Renal cortical epithelial cell (primary cell): ENCODE results near the gene SMTNL2. TPM values are rescaled to one million over a fixed set of nuclear protein-coding genes. Genes with fewer than 3 reads are reported as not detected.
"Not testable (repeated sequence)": the region's sequence is repeated elsewhere in the genome, so short reads cannot be mapped to it uniquely, and the experiment has no call there.

Experiments
- DNase-seq: peaks from one replicate; pipeline ENCODE4 v3.0.0-alpha.2; 2011; ENCODE audit warnings: low read depth
- total RNA-seq: library from RNA; depleted of rRNA; stranded (reverse); fragments of >200 nt; gene quantifications from 2 replicates; pipeline ENCODE4 v1.2.3, GENCODE V29; 2014

Gene SMTNL2
- total RNA-seq, 1 donor from 2014 or later, result 16.1 TPM

DNA sequence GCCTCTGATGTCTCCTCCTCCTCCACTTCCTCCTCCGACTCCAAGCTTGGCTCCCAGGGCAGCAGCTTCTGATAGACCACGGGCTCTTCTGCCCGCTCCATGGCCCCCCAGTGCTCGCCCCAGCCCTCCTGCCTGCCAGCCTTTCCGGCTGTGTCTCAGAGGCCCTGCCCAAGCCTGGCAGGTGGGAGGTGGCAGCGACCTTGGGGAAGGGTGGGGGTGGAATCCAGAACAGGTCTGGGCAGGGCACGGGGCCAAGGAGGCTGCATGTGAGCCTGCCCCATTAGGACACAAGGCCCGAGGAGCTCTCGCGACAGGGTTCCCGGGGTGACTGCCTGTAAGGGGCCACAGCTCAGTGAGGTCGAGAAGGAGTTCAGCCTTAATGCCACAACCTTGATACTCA, 23.9 kb upstream of the SMTNL2 start, which contains the start of gene GGT6:
TSS of gene GGT6 (minus strand) at position 157 of the 400 bp plus-strand sequence. CDS start at position 101, 56 bp downstream.
- DNase-seq, result no peak

GRCh38 chr17:4560837-4561256, 23.5 kb upstream of the SMTNL2 start:
- DNase-seq, result no peak

DNA sequence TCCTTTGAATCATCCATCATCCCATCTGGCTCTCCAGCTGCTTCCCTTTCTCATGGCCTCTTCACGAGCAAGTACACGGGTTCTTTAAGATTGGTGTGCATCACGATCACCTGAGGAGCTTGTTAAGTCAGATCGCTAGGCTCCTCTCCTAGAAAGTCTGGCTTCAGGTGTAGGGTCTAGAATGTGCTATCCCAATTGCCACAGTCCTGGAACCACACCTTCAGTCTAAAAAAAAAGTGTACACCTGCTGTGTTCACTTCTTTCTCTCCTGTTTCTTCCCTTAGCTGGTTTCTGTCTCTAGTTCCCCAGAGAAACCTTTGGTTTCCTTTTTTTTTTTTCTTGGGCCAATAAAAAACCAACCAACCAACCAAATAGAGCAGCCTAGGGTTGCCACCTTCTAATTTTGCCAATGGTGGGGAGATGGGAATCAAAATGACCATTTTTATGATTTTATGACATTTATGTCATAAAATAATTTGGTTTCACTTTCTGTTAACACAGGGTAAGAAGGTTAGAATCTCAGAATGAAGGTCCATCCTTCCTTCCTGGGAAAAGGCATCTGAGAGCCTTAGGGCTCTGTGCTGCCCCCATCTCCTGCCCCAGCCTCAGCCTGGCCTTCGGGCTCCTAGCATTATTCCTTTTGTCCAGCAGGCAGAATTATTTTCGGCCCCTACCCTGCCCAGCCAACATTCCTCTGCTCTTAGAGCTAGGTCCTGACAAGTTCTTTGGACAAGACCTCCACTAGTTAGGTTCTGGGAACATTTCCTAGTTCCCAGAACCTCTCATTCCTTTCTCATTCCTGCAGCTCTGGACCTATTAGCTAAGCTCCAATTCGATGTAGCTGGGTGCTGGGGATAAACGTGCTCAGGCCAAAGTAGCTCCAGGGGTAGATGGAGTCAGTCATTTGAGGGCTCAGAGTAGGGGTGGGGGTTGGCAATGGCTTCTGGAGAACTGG, 22.0 kb upstream of the SMTNL2 start:
- DNase-seq, result no peak

- peak; percentile 72 for DNase-seq
These were observed 18.9 kb upstream of the SMTNL2 start for GRCh38 chr17:4565209-4566141.

GRCh38 chr17:4566785-4567184, 17.5 kb upstream of the SMTNL2 start:
- DNase-seq, result peak; percentile 48

DNA sequence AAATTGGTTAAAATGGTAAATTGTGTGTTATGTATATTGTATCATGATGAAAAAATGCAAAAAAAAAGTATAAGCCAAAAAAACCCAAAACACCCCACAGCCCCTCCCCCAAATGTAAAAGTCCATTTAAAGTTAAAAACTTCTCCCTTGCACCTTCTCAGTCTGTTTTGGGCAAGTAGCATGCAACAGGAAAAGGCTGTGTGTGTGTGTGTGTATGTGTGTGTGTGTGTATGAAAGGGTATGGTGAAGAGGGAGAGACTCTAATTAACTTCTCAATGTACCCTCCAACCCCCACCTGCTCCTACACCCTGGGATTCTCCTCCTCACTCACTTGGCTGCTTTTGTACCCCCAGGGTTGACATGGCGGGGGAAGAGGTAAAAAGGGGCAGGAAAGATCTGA, 14.7 kb upstream of the SMTNL2 start:
- DNase-seq, result no peak

- no peak for DNase-seq
These were observed 12.2 kb upstream of the SMTNL2 start for GRCh38 chr17:4572131-4572530.

GRCh38 chr17:4573115-4573514, 11.2 kb upstream of the SMTNL2 start:
- no peak for DNase-seq

GRCh38 chr17:4573669-4574068, 10.7 kb upstream of the SMTNL2 start:
- DNase-seq, result peak; percentile 43

GRCh38 chr17:4574448-4575045, 9.8 kb upstream of the SMTNL2 start:
- no peak for DNase-seq

DNA sequence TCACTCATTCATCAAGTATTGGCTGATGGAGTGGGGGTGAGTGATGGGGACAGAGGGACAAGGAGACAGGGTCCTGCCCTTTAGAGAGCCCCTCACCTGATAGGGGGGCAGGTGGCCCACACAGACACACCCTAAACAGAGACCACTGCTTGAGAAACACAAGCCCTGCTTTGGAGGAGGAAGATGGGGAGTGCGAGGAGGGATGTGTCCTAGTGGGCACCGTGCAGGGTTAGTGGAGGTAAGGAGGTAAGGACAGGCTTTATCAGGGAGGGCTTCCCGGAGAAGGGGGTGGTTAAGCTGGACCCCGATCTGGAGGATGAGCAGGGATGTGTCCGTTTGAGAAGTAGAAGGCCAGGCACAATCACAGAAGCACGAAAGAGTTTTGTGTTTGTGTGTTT, 8.2 kb upstream of the SMTNL2 start:
- no peak for DNase-seq

DNA sequence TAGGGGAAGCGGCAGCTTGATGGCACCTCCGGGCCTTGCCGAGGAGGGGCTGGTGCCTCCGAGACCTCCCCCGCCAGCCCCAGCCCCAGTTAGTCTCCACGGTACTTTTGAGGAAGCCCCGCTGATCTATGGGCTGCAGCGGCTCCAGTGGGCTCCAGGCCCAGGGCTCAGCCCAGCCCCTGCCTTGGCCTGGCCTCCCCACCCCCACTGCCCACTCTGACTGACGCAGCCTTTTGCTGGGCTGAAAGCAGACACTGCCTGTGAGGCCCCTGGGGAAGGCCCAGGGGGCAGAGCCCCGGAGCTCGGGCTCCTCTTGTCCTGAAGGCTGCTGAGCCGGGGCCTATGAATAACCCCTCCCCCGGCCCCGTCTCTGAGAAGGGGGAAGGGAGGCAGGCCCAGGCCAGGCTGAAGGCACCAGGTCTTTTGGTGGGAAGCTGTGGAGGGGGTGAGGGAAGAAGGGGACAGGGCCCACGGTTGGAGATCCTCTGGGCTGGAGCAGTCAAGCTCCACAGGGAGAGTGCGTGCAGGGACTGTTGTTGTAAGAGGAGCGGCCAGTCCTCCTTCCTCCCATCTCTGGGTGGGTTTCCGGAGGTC, 7.5 kb upstream of the SMTNL2 start:
- DNase-seq, result no peak

GRCh38 chr17:4577386-4577993, 6.8 kb upstream of the SMTNL2 start:
- DNase-seq, result no peak

DNA sequence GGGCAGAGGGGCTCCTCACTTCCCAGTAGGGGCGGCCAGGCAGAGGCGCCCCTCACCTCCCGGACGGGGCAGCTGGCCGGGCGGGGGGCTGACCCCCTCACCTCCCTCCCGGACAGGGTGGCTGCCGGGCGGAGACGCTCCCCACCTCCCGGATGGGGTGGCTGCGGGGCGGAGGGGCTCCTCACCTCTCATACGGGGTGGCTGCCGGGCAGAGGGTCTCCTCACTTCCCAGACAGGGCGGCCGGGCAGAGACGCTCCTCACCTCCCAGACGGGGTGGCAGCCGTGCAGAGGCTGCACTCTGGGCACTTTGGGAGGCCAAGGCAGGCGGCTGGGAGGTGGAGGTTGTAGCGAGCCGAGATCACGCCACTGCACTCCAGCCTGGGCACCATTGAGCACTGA, 6.0 kb upstream of the SMTNL2 start:
- not testable (repeated sequence) for DNase-seq

GRCh38 chr17:4579678-4580077, 4.7 kb upstream of the SMTNL2 start:
- no peak for DNase-seq

DNA sequence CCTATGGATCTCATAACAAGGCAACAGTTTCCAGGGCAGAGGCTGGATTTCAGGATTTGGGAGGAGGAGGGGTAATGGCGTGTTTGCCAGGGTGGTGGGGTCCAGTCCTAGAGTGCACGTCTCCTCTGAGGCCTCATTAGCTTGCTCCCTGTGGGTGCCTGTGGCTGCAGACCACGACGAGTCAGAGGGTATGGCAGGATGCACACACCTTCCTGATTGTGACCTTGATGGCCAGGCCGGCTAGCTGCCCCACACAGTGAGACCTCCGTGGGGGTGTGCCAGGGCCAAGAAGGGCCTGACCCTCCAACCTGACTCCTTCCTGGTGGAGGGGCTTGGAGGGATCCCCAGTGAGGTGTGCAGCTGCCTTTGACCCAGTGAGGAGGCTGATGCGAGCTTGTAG, 4.0 kb upstream of the SMTNL2 start:
- DNase-seq, result peak; percentile 5

- no peak for DNase-seq
These were observed 2.2 kb upstream of the SMTNL2 start for GRCh38 chr17:4582101-4582501.

GRCh38 chr17:4582691-4583090, 1.6 kb upstream of the SMTNL2 start:
- no peak for DNase-seq

GRCh38 chr17:4583206-4583605, 1.1 kb upstream of the SMTNL2 start:
- DNase-seq, result no peak

DNA sequence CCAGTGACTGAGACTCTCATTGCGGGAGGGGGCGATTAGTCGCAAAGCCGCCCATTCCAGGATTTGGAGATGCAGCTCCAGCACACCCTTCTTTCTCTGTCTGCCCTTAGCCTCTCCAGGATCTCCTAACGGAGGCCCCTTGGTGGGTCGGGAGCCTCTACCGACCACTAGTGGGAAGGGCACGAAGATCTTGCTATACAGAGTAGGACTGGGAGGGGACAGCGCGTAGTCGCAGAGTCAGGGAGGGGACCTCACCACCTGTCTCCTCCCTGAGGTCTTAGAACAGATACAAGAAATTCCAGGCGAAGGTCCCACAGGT, 588 bp upstream of the SMTNL2 start:
- no peak for DNase-seq

GRCh38 chr17:4584917-4585637, 748 bp downstream of the SMTNL2 start:
- DNase-seq, result peak; percentile 64
